ENCODE measurements around the gene RYR3. TPM values are rescaled to one million over a fixed set of nuclear protein-coding genes. Genes with fewer than 3 reads are reported as not detected.

Gene RYR3
- total and polyA plus RNA-seq, 4 donors: 0.09 to 1.4 (median 0.47) TPM

GRCh38 chr15:33424025-33424424, 113.3 kb downstream of the RYR3 start:
- Histone ChIP-seq H3K36me3 (ENCODE audit: control insufficient read depth in 4 of 4, insufficient read depth in 4 of 4, low read length in 4 of 4) (no peaks in the 10 kb centered on the region), H3K4me3 (no peak overlapping the region)

GRCh38 chr15:33425142-33425541, 114.4 kb downstream of the RYR3 start:
- no peak for ATAC-seq (ENCODE audit: insufficient read depth, low FRiP score)
- DNase-seq: peak in 1 of 3 donors; percentile 7
- Histone ChIP-seq H3K9me3 (ENCODE audit: control insufficient read depth in 4 of 4, insufficient read depth in 3 of 4, low read length in 3 of 4) (no peaks in the 10 kb centered on the region), H3K27ac (ENCODE audit: low read depth in 1 of 2, low read length in 1 of 2) (no peak overlapping the region), H3K36me3 (ENCODE audit: control insufficient read depth in 4 of 4, insufficient read depth in 4 of 4, low read length in 4 of 4) (no peaks in the 10 kb centered on the region), H3K27me3 (ENCODE audit: control insufficient read depth in 3 of 3, insufficient read depth in 3 of 3, low read length in 2 of 3) (no peaks in the 10 kb centered on the region), H3K4me1 (ENCODE audit: control insufficient read depth in 5 of 5, insufficient read depth in 5 of 5, low read length in 5 of 5) (no peaks in the 10 kb centered on the region), H3K9ac (ENCODE audit: insufficient read depth in 1 of 2, low read length in 2 of 2) (no peak overlapping the region), H3K4me3 (no peak overlapping the region)
- no peak for TF ChIP-seq CTCF (IDR thresholded peaks at IDR 0.05; ENCODE audit: control extremely low read depth, extremely low read depth)
- 65 to 79% methylated on average over 3 of the region's 3 CpGs for WGBS, 2 donors

More at GRCh38 chr15:33424025-33424424, 113.3 kb downstream of the RYR3 start:
- ATAC-seq (ENCODE audit: insufficient read depth, low FRiP score) (no peak), DNase-seq (no peak)
- Histone ChIP-seq H3K27ac (ENCODE audit: low read depth in 1 of 2, low read length in 1 of 2) (no peak overlapping the region), H3K9ac (ENCODE audit: insufficient read depth in 1 of 2, low read length in 2 of 2) (no peak overlapping the region), H3K4me1 (ENCODE audit: control insufficient read depth in 5 of 5, insufficient read depth in 5 of 5, low read length in 5 of 5) (no peaks in the 10 kb centered on the region), H3K27me3 (ENCODE audit: control insufficient read depth in 3 of 3, insufficient read depth in 3 of 3, low read length in 2 of 3) (no peaks in the 10 kb centered on the region), H3K9me3 (ENCODE audit: control insufficient read depth in 4 of 4, insufficient read depth in 3 of 4, low read length in 3 of 4) (no peaks in the 10 kb centered on the region)
- TF ChIP-seq CTCF (IDR thresholded peaks at IDR 0.05; ENCODE audit: control extremely low read depth, extremely low read depth): no peak

GRCh38 chr15:33430577-33430976, 119.8 kb downstream of the RYR3 start:
- WGBS, 2 donors: 55 to 70% methylated on average over 5 of the region's 5 CpGs
- H3K9ac ChIP-seq (ENCODE audit: insufficient read depth in 1 of 2, low read length in 2 of 2): no peak overlapping the region
- no peak for TF ChIP-seq CTCF (IDR thresholded peaks at IDR 0.05; ENCODE audit: control extremely low read depth, extremely low read depth)
- no peaks in the 10 kb centered on the region for H3K4me1 ChIP-seq (ENCODE audit: control insufficient read depth in 5 of 5, insufficient read depth in 5 of 5, low read length in 5 of 5)
- no peak overlapping the region for H3K27ac ChIP-seq (ENCODE audit: low read depth in 1 of 2, low read length in 1 of 2)
- ATAC-seq (ENCODE audit: insufficient read depth, low FRiP score) (no peak), DNase-seq (no peak)
- H3K4me3 ChIP-seq: no peak overlapping the region
- no peaks in the 10 kb centered on the region for H3K36me3 ChIP-seq (ENCODE audit: control insufficient read depth in 4 of 4, insufficient read depth in 4 of 4, low read length in 4 of 4)
- H3K9me3 ChIP-seq (ENCODE audit: control insufficient read depth in 4 of 4, insufficient read depth in 3 of 4, low read length in 3 of 4): no peaks in the 10 kb centered on the region
- H3K27me3 ChIP-seq (ENCODE audit: control insufficient read depth in 3 of 3, insufficient read depth in 3 of 3, low read length in 2 of 3): no peaks in the 10 kb centered on the region

- no peak for TF ChIP-seq CTCF (IDR thresholded peaks at IDR 0.05; ENCODE audit: control extremely low read depth, extremely low read depth)
- Histone ChIP-seq H3K9me3 (ENCODE audit: control insufficient read depth in 4 of 4, insufficient read depth in 3 of 4, low read length in 3 of 4) (no peaks in the 10 kb centered on the region), H3K27ac (ENCODE audit: low read depth in 1 of 2, low read length in 1 of 2) (no peak overlapping the region), H3K4me1 (ENCODE audit: control insufficient read depth in 5 of 5, insufficient read depth in 5 of 5, low read length in 5 of 5) (no peaks in the 10 kb centered on the region), H3K27me3 (ENCODE audit: control insufficient read depth in 3 of 3, insufficient read depth in 3 of 3, low read length in 2 of 3) (no peaks in the 10 kb centered on the region), H3K9ac (ENCODE audit: insufficient read depth in 1 of 2, low read length in 2 of 2) (no peak overlapping the region), H3K4me3 (no peak overlapping the region), H3K36me3 (ENCODE audit: control insufficient read depth in 4 of 4, insufficient read depth in 4 of 4, low read length in 4 of 4) (no peaks in the 10 kb centered on the region)
- DNase-seq (no peak), ATAC-seq (ENCODE audit: insufficient read depth, low FRiP score) (no peak)
Observed at GRCh38 chr15:33433821-33434220, 123.1 kb downstream of the RYR3 start.

All from lung (tissue), 12 donors.